WI38 (cell line): ENCODE data around the gene PELI1.

Experiments
- H3K4me3 ChIP-seq: 2 replicates; pipeline ENCODE4 v1.5.1; 2011; ENCODE audit warnings: low read depth, mild to moderate bottlenecking, control low read depth, low read length
- TF ChIP-seq, protein P1 (sequence below): IDR thresholded peaks from 2 replicates; pipeline ENCODE4 v1.5.1; 2012; ENCODE audit warnings: low read depth, mild to moderate bottlenecking, control low read depth, low read length

The PELI1 gene

DNA sequence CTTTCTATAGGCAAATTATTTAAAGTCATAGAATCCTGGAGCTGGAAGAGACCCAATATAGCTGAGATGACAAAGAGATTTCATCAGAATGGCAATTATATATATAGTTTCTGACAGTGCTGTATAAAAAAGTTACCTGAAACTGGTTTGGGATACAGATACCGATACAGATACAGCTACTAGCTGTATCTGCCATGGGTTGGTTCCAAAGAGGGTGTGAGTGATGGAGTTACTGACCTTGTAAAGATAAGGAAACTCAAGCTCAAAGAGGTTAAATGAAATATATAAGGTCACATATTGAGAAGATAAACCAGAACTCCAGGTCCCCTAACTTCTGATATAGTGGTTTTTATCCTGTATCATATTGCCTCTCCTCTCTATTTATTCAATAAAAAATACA lies 10.9 kb downstream of the PELI1 start:
- TF ChIP-seq, protein P1, sequence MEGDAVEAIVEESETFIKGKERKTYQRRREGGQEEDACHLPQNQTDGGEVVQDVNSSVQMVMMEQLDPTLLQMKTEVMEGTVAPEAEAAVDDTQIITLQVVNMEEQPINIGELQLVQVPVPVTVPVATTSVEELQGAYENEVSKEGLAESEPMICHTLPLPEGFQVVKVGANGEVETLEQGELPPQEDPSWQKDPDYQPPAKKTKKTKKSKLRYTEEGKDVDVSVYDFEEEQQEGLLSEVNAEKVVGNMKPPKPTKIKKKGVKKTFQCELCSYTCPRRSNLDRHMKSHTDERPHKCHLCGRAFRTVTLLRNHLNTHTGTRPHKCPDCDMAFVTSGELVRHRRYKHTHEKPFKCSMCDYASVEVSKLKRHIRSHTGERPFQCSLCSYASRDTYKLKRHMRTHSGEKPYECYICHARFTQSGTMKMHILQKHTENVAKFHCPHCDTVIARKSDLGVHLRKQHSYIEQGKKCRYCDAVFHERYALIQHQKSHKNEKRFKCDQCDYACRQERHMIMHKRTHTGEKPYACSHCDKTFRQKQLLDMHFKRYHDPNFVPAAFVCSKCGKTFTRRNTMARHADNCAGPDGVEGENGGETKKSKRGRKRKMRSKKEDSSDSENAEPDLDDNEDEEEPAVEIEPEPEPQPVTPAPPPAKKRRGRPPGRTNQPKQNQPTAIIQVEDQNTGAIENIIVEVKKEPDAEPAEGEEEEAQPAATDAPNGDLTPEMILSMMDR = no peak
- H3K4me3 ChIP-seq = no peak overlapping the region

DNA sequence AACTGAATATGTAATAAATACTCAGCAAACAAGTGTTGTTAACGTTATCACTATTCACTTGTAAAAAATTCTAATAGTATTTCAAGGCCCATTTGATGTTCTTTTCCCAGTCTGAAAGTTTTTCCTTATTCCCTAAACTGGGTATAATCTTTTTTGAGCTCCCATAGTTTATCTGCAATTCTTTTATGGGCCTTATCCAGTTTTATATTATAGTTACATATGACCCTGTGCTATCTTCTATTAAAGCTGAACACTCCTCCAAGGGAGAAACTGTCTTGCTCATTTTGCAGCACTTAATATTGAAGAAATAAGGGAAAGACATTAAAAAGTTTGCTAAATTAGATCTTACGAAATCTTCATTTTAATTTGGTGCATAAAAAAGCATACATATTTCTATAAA lies 13.9 kb downstream of the PELI1 start:
- TF ChIP-seq, protein P1 = no peak
- no peak overlapping the region for H3K4me3 ChIP-seq

DNA sequence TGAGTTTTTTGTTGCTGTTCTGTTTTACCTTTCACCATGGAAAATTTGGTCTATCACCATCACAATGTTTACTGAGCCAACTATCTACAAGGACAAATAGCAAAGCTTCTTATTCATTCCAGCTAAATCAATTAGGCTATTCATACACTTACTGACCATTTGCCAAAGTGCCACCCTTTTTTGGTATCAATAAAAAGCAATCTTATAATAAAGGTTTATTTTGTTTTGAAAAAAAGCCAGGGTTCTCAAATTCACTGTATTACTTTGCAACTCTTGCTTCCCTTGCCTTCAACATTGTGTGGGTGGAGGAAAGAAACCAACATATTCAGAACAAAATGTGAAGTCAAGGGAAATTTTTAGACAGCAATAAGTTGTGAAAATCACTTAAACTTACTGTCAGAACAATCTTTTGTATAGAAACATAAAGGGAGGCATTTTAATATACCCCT lies 15.3 kb downstream of the PELI1 start:
- TF ChIP-seq, protein P1 = no peak
- H3K4me3 ChIP-seq = no peak overlapping the region

DNA sequence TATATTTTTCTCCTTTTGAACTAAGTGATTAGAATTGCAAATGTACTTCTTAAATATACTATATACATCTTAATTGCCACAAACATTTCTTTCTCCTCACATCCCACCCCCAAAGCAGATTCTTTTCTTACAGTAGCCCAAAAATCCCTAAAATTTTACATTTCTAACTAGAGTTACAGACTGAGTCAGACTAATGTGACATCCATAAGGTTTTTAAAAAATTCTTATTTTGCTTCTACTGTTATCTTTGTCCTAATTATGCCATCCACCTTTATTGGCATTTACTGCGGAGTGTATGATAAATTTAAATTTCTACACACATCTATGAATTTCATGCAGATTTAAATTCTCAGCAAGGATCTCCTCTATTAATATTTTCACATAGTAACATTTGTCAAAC lies 15.8 kb downstream of the PELI1 start:
- TF ChIP-seq, protein P1 = no peak
- no peak overlapping the region for H3K4me3 ChIP-seq

DNA sequence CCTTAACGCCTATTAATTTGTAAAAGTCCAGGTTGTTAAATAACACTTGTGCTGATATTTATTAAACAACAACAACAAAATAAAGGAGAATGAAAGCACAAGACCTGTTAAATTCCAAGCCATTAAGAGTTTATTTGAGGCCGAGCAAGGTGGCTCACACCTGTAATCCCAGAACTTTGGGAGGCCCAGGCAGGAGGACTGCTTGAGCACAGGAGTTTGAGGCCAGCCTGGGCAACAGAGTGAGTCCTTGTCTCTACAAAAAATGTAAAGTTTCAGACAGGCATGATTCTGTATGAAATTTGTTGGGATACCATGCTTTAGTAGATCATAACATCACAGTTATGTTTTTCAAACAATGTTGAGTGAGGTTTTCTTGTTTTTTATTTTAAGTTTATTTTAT lies 17.1 kb downstream of the PELI1 start:
- H3K4me3 ChIP-seq = no peak overlapping the region
- TF ChIP-seq, protein P1 = no peak

DNA sequence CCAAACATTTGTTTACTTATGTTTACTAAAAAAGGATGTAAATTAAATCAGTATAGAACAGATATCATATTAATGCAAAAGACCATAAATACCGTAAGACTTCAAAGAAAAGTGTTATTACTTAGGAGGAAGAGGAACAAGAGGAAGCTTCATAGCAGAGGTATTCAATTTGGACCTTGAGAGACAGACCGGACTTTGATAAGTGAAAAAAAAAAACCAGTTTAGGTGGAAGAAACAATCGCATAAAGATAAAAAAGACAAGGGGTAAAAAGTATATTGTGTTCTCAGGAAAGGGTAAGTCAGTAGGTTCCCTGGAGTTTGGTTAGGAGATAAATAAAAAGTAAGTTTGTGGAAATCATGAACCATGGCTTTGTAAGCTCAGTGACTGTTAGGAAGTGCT lies 17.6 kb downstream of the PELI1 start:
- TF ChIP-seq, protein P1 = no peak
- H3K4me3 ChIP-seq = no peak overlapping the region

DNA sequence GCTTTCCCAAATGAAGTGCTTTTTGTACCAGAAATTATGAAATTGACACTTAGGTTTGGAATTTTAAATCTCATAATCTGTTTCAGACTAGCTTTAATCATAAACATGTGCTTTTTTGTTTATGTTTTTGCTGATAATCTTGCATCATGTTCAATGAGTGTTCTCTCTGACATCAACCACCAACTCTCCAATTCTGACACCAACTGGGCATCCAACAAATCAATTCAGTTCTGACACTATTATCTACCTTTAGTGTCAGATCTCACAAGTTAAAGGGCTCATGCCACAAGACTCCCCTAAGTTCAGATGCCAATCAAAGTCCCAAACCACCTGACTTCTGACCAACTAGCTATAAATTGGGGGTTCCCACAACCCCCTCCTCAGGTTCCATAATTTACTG lies 19.6 kb downstream of the PELI1 start:
- H3K4me3 ChIP-seq = no peak overlapping the region
- TF ChIP-seq, protein P1 = no peak
